ENCODE results near the gene PDE11A.

PDE11A gene

DNA sequence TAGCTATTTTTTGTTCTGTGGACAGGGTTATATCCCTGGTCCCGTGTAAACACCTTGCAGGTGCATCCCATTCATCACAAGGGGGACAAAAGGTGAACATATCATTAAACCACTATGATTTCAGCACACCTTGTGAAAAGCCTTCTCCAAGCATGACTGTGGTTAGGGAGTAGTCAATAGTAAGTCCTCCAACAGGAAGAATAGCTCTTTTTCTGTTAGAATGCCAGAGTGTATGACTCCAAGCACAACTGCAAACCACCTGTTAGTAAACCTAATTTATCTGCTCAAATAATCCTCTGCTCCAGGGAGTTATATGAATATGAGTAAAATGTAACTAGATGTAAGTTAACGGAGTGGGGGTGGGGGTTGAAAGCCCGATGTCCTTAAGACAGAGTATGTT lies 439.5 kb downstream of the PDE11A start:
- no peak for DNase-seq (ENCODE audit: low read depth)
- no peak overlapping the region for H3K4me3 ChIP-seq (ENCODE audit: control insufficient read depth, low read depth, low read length)
- TF ChIP-seq, protein P1, sequence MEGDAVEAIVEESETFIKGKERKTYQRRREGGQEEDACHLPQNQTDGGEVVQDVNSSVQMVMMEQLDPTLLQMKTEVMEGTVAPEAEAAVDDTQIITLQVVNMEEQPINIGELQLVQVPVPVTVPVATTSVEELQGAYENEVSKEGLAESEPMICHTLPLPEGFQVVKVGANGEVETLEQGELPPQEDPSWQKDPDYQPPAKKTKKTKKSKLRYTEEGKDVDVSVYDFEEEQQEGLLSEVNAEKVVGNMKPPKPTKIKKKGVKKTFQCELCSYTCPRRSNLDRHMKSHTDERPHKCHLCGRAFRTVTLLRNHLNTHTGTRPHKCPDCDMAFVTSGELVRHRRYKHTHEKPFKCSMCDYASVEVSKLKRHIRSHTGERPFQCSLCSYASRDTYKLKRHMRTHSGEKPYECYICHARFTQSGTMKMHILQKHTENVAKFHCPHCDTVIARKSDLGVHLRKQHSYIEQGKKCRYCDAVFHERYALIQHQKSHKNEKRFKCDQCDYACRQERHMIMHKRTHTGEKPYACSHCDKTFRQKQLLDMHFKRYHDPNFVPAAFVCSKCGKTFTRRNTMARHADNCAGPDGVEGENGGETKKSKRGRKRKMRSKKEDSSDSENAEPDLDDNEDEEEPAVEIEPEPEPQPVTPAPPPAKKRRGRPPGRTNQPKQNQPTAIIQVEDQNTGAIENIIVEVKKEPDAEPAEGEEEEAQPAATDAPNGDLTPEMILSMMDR (IDR thresholded peaks at IDR 0.05; ENCODE audit: control insufficient read depth, insufficient read depth, low read depth, low read length, missing control alignments), result no peak

DNA sequence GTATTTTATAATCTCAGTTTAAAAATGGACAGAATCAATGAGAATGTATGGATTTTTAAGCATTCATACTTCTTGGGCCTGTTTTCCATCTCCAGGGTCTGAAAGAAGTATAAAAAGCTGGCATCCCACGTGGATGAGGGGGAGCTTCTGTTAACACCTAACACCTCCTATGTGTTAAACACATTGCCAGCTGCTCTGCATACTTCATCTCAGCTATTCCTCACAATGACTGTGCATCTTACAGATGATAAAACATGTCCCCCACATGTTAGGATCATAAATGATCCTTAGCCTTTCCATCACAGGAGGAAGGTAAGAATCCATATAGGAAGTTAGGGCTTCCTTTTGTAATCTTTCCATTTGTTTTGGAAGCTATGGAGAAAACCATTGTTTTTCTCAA lies 440.9 kb downstream of the PDE11A start:
- no peak overlapping the region for H3K4me3 ChIP-seq (ENCODE audit: control insufficient read depth, low read depth, low read length)
- no peak for DNase-seq (ENCODE audit: low read depth)
- TF ChIP-seq, protein P1 (IDR thresholded peaks at IDR 0.05; ENCODE audit: control insufficient read depth, insufficient read depth, low read depth, low read length, missing control alignments), result no peak

DNA sequence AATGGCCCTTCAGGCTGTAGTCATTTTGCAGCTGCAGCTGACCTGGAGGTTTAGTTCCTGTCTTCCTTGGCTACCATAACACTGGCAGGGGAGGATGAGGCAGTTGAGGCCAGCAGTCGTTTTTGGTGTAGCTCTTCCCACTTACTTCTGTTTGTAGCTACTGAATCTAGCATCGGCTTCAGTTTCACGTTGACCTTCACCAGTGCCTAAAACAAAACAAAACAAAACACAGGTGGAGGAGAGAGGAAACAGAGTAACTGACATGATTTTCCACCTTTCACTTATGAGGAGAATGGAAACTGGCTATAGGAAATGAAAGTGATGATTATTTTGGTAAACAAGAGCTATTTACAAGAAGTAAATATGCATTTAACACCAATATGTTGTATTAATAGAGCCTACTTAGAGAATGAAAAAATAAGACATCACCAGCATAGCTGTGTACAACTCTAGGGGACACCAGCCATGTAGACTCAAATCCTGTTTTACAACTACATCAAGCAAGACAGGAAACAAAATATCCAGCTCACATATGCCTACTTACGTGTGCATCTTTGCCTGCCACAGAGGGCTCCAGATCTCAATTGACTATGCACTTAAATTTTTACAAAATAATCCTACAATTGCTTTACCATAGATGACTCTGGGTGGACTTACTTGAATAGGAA lies 443.1 kb downstream of the PDE11A start:
- H3K4me3 ChIP-seq (ENCODE audit: control insufficient read depth, low read depth, low read length), result no peak overlapping the region
- TF ChIP-seq, protein P1 (IDR thresholded peaks at IDR 0.05; ENCODE audit: control insufficient read depth, insufficient read depth, low read depth, low read length, missing control alignments), result no peak
- no peak for DNase-seq (ENCODE audit: low read depth)

DNA sequence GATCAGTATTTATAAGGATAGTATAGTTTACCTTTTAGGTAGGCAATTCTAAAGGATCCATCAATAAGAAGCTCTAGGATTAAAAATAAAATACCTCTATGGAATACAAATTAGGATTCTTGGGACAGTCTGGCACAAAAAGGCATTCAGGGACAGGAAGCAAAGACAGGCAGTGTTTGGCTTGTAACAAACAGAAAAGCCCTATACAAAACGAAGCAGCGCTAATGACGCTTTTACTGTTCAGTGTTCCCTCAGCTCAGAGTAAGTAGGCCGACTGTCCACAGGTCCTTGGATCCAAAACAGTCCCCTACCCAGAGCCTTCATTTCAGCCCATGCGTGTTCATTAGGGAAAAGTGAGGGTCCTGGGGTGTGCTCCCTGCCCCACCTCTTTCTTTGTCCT lies 443.7 kb downstream of the PDE11A start:
- TF ChIP-seq, protein P1 (IDR thresholded peaks at IDR 0.05; ENCODE audit: control insufficient read depth, insufficient read depth, low read depth, low read length, missing control alignments), result no peak
- DNase-seq (ENCODE audit: low read depth), result no peak

DNA sequence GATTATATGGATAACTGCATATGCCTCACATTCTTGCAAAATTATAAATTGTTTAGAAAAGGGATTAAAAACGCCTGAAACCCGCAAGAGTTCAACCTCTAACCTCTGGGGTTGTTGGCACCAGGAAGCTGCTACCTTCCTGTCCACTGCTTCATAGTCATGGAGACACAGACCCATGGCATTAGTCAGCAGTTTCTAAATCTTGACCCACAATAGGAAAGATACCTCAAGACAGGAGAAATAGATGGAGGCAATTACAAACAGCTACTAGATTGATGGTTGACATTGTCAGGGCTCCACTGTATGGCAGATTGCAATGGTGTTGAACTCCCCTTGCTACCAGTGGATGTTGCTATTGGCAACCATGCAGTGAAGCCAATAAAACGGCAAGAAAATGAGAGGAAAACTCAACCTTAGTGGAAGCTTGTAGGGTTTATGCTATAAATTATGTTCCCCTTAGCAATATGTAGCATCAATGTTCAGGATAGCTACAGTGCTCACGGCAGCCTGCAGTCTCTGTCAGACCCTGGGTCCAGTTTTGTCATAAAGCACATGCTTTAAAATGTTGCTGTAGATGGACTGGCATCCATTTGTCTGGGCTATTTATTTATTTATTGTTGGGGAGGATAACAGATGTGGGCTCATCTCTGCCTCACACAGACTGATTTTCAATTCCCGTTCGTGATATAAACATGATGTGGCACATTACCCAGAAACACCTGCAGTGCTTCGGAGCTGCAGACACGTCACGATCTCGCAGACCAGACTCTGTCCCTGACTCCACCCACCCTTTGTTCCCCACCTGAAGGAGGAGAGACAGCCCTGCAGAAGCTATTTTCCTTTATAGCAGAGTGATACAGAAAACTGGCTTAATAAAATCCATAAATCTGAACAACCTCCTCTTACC lies 446.6 kb downstream of the PDE11A start:
- DNase-seq (ENCODE audit: low read depth), result no peak
- H3K4me3 ChIP-seq (ENCODE audit: control insufficient read depth, low read depth, low read length), result no peak overlapping the region
- TF ChIP-seq, protein P1 (IDR thresholded peaks at IDR 0.05; ENCODE audit: control insufficient read depth, insufficient read depth, low read depth, low read length, missing control alignments), result no peak

More for the DNA sequence above, 443.7 kb downstream of the PDE11A start:
- no peak overlapping the region for H3K4me3 ChIP-seq (ENCODE audit: control insufficient read depth, low read depth, low read length)

DNA sequence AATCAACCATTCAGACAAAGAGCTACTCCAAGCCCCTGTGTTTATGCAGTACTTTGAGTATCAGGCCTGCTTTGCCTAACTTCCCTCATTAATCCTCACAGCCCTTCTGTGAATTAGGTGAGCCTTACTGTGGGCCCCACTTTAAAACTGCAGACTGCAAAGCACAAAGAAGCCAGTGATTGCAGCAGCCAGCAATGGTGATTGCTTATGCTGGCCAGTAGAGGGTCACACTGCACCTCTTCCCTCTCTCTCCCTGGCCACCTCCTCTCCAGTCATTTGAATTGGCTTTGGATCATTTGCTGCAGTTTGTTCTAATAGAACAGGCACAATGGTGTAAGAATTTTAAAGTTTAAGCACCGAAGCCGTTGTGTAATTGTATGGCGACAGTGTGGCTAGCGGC lies 450.1 kb downstream of the PDE11A start:
- DNase-seq (ENCODE audit: low read depth), result no peak
- TF ChIP-seq, protein P1 (IDR thresholded peaks at IDR 0.05; ENCODE audit: control insufficient read depth, insufficient read depth, low read depth, low read length, missing control alignments), result peak; percentile 62
- no peak overlapping the region for H3K4me3 ChIP-seq (ENCODE audit: control insufficient read depth, low read depth, low read length)

Measured in AG09309 (cell line).